Limb (tissue), 2 donors: ENCODE results near the gene DYNC2LI1.

Experiments
- DNase-seq, 2 donors: peaks; one replicate each; pipeline ENCODE4 v3.0.0-alpha.2; 2016; ENCODE audit errors: extremely low spot score in 2 of 2

Gene DYNC2LI1

DNA sequence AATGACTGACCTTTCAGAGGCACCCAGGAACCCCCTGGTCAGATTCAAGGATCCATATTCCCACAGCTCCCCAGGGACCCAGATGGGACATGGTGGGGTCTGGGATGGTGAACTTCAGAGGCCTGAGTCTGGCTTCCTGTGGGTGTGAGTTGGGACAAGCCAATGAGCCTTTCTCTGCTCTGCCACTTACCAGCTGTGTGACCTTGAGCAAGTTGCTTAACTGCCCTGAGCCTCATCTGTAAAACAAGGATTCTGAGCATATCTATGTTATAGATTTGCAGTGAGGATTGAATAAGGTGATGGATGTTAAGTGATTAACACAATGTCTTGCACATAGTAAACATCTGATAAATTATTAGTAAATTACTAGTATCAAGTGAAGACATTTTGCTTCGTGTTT, 71.3 kb downstream of the DYNC2LI1 start:
- no peak for DNase-seq

- DNase-seq, result no peak
Measured at GRCh38 chr2:43846140-43846793, 72.4 kb downstream of the DYNC2LI1 start.

DNA sequence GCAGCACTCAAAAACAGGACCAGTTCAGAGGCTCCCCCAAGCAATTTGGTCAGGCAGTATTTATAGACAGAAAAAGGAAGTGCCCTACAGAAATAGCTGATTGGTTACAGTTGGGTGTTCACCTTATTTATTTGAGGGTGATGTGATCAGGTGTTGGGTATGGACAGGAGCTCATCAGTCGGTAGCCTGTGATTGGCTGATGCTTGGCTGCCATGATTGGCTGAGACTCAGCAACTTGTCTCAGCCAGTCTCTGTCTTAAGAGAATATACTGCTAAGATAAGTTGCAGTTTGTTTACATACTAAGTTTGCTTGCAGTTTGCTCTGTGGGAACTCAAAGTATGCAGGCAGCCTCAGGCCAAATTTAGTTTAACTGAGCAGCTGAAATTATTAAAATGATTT, 74.4 kb downstream of the DYNC2LI1 start:
- no peak for DNase-seq

- peak in 1 of 2 donors; percentile 17 for DNase-seq
Measured at GRCh38 chr2:43851011-43851980, 77.5 kb downstream of the DYNC2LI1 start.

DNA sequence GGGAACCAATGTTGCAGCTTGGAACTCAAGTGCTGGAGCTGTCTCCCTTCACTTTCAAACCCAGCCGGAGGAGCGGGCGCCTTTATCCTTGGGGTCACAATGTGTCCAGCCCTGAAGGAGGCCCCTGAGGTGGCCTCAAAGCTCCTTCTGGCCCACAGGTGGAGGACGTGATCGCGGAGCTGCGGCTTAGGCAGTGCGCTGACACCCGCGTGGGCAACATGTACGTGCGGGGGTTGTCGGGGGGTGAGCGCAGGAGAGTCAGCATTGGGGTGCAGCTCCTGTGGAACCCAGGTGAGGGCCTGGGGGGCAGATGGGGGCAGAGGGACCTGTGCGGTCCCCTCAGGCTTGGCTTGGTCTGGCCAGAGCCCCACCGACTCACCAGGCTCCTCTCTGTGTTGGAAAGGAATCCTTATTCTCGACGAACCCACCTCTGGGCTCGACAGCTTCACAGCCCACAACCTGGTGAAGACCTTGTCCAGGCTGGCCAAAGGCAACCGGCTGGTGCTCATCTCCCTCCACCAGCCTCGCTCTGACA, 78.4 kb downstream of the DYNC2LI1 start:
- peak in 1 of 2 donors; percentile 17 for DNase-seq

DNA sequence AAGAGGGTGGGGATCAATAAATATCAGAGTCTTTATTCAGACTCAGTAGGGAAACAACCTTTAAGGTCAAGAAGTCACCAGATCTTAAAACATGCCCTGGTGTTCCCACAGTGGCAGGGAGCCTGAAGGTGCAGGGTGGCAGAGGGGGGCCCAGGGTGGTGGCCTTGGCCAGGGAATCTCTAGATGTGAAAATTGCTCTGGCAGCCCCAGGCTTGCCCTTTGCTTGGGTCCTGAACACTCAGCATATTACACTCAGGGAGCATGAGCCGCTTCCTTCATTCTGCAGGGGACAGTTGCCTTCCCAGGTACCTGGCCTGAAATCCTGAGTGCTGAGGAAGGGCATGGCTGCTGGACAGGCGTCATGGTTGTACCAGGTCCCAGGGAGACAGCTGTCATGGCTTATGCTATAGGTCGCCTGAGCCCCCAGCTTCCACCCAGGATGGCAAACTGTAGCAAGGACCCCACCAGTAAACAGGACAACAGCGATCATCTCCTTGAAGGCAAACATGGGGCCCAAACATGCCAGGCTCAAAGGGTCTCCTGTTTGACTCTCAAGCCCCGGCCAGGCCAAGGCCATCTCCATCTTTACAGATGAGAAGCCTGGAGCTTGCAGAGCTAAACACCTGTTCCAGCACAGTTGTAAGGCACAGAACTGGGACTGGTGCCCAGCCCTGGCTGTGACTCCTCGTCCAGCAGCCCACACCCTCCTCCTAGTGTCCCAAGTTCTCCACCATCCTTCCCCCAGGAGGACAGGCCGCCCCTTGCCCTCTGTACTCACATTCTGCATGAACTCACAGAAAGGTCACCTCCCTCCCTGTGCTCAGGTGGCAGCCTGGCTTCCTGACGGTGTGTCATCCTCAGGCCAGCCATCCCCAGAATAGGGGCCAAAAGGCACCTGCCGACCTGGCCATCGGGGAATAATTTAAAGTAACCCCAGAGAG, 79.6 kb downstream of the DYNC2LI1 start:
- peak in 1 of 2 donors; percentile 18 for DNase-seq

DNA sequence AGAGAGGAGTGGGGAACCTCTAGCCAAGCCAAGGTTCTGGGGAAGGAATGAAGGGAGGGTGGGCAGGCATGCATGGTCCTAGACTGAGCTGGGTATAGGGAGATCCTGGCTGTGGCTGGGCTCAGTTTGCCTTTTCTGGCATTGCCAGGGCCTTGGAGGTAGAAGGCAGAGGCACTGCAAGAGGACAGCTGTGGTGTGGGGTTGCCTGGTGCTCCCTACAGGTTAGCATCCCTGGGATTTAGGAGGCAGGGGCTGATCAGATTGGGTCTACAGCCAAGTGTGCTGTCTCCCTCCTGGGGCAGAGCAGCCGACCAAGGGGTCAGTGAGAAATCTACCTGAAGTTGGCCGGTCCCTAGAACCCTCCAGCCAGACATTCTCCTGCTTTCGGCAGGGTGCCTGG, 80.8 kb downstream of the DYNC2LI1 start:
- peak in 1 of 2 donors; percentile 10 for DNase-seq

GRCh38 chr2:43855292-43855691, 81.5 kb downstream of the DYNC2LI1 start:
- no peak for DNase-seq
